HUES48 (cell line): ENCODE measurements around the gene ANKRD11.

ENCODE experiments used
- H3K27ac ChIP-seq: one replicate; pipeline ENCODE4 v1.7.0; 2013; ENCODE audit warnings: low read depth, low read length, inconsistent platforms
- H3K27me3 ChIP-seq: 2 replicates; pipeline ENCODE4 v1.6.1; 2013; ENCODE audit warnings: mild to moderate bottlenecking, low read length; ENCODE audit not compliant: control insufficient read depth, insufficient read depth
- H3K36me3 ChIP-seq: 2 replicates; pipeline ENCODE4 v1.6.1; 2013; ENCODE audit warnings: low read length; ENCODE audit not compliant: control insufficient read depth, insufficient read depth
- H3K4me1 ChIP-seq: 2 replicates; pipeline ENCODE4 v1.6.1; 2013; ENCODE audit warnings: mild to moderate bottlenecking, low read length; ENCODE audit not compliant: control insufficient read depth, insufficient read depth
- H3K4me3 ChIP-seq: 2 replicates; pipeline ENCODE4 v1.5.1; 2013; ENCODE audit warnings: mild to moderate bottlenecking, low read depth, low read length
- H3K9ac ChIP-seq: 2 replicates; pipeline ENCODE4 v1.6.1; 2013; ENCODE audit warnings: mild to moderate bottlenecking, low read depth, low read length, moderate library complexity
- H3K9me3 ChIP-seq: 2 replicates; pipeline ENCODE4 v1.6.1; 2013; ENCODE audit warnings: low read length; ENCODE audit not compliant: control insufficient read depth, insufficient read depth

ANKRD11 gene

GRCh38 chr16:89297910-89298545 is 192.3 kb downstream of the ANKRD11 start:
- Histone ChIP-seq H3K4me3 (no peak overlapping the region), H3K27ac (no peak overlapping the region), H3K9ac (no peak overlapping the region), H3K4me1 (peaks cover 39% of the 10 kb centered on the region), H3K9me3 (no peaks in the 10 kb centered on the region), H3K27me3 (no peaks in the 10 kb centered on the region), H3K36me3 (peaks cover 8% of the 10 kb centered on the region; the same call in 1 of the 2 replicates)

- Histone ChIP-seq H3K9ac (no peak overlapping the region; the same call in 1 of the 2 replicates), H3K27ac (no peak overlapping the region), H3K27me3 (no peaks in the 10 kb centered on the region), H3K4me1 (peaks cover 46% of the 10 kb centered on the region), H3K36me3 (peaks cover 5% of the 10 kb centered on the region; the same call in 1 of the 2 replicates), H3K9me3 (no peaks in the 10 kb centered on the region), H3K4me3 (no peak overlapping the region)
Observed at GRCh38 chr16:89297156-89297874, 193.0 kb downstream of the ANKRD11 start.

DNA sequence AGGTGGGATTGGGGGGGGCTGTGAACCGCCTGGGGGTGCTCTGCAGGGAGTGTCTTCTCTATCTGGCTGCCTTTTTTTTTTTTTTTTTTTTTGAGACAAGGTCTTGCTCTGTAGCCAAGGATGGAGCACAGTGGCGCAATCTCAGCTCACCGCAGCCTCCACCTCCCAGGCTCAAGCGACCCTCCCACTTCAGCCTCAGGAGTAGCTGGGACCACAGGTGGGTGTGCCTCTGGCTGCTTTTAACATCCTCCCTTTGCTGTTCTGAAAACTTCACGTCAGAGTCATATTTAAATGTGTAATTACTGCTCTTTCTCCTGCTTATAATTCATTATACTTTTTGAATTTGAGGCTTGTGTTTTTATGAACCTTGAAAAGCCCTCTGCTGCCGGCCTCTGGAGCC is 194.4 kb downstream of the ANKRD11 start:
- no peak overlapping the region for H3K9ac ChIP-seq
- H3K4me1 ChIP-seq, result peaks cover 59% of the 10 kb centered on the region
- H3K9me3 ChIP-seq, result no peaks in the 10 kb centered on the region
- H3K27ac ChIP-seq, result no peak overlapping the region
- peaks cover 5% of the 10 kb centered on the region; the same call in 1 of the 2 replicates for H3K36me3 ChIP-seq
- H3K27me3 ChIP-seq, result no peaks in the 10 kb centered on the region
- H3K4me3 ChIP-seq, result no peak overlapping the region

- H3K9me3 ChIP-seq, result no peaks in the 10 kb centered on the region
- H3K4me1 ChIP-seq, result peaks cover 64% of the 10 kb centered on the region
- peaks cover 5% of the 10 kb centered on the region; the same call in 1 of the 2 replicates for H3K36me3 ChIP-seq
- no peak overlapping the region for H3K4me3 ChIP-seq
- no peaks in the 10 kb centered on the region for H3K27me3 ChIP-seq
- H3K9ac ChIP-seq, result no peak overlapping the region
- no peak overlapping the region for H3K27ac ChIP-seq
Observed at GRCh38 chr16:89295071-89295900, 195.1 kb downstream of the ANKRD11 start.

DNA sequence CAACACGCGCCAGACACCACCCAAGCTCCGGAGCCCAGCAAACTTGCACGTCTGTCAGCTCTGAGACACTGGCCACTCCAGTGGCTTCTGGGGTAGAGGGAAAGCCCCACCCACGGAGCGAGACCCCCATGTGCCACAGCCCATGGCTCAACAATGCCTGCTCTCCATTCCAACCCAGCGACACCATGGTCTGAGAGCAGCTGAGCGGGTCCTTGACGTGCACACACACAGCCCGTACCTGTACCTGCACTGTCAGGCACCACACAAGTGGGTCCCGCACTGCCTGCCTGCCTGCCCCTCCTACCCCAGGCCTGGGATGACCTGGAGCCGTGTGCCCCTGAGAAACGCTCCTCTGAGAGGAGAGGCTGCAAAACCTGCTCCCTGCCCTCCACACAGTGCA is 195.9 kb downstream of the ANKRD11 start:
- peaks cover 5% of the 10 kb centered on the region; the same call in 1 of the 2 replicates for H3K36me3 ChIP-seq
- no peak overlapping the region for H3K27ac ChIP-seq
- no peaks in the 10 kb centered on the region for H3K9me3 ChIP-seq
- no peaks in the 10 kb centered on the region for H3K27me3 ChIP-seq
- H3K4me3 ChIP-seq, result no peak overlapping the region
- H3K9ac ChIP-seq, result no peak overlapping the region
- H3K4me1 ChIP-seq, result peaks cover 68% of the 10 kb centered on the region

- Histone ChIP-seq H3K27me3 (no peaks in the 10 kb centered on the region), H3K9ac (no peak overlapping the region), H3K36me3 (peaks cover 14% of the 10 kb centered on the region), H3K9me3 (no peaks in the 10 kb centered on the region), H3K27ac (peak overlapping the region; percentile 50), H3K4me1 (peaks cover 73% of the 10 kb centered on the region), H3K4me3 (no peak overlapping the region)
Observed at GRCh38 chr16:89293276-89294143, 196.9 kb downstream of the ANKRD11 start.

- Histone ChIP-seq H3K27ac (peak overlapping the region; percentile 87), H3K4me3 (no peak overlapping the region), H3K9me3 (no peaks in the 10 kb centered on the region), H3K36me3 (peaks cover 23% of the 10 kb centered on the region), H3K9ac (0 out of 2 replicates have a peak overlapping the region, but pooled peaks have one; percentile 40), H3K27me3 (no peaks in the 10 kb centered on the region), H3K4me1 (peaks cover 71% of the 10 kb centered on the region)
Observed at GRCh38 chr16:89292443-89293078, 197.8 kb downstream of the ANKRD11 start.

DNA sequence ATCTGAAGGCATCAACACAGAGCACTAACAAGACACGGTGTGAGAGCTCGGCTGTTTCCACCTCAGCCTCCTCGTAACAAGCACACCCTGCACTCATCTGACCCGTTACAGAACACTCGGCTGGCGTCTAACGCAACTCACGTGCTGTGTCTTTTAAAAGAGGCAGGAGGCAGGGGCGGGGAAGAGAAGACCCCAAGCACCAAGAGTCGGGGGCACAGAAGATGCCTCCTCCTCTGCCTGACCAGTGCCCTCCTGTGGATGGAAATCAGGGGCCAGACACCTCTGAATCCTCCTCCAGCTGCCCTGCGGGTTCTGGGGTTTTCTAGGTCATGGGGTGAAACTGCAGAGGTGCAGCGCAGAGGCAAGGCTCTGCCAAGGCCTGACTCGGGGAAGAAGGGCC is 198.6 kb downstream of the ANKRD11 start:
- H3K36me3 ChIP-seq, result peaks cover 26% of the 10 kb centered on the region
- H3K9ac ChIP-seq, result peak overlapping the region; percentile 40; the same call in 1 of the 2 replicates
- peaks cover 63% of the 10 kb centered on the region for H3K4me1 ChIP-seq
- H3K9me3 ChIP-seq, result no peaks in the 10 kb centered on the region
- no peaks in the 10 kb centered on the region for H3K27me3 ChIP-seq
- H3K4me3 ChIP-seq, result no peak overlapping the region
- peak overlapping the region; percentile 87 for H3K27ac ChIP-seq

- Histone ChIP-seq H3K27ac (peak overlapping the region; percentile 87), H3K4me1 (peaks cover 59% of the 10 kb centered on the region), H3K9me3 (no peaks in the 10 kb centered on the region), H3K4me3 (no peak overlapping the region), H3K36me3 (peaks cover 30% of the 10 kb centered on the region), H3K9ac (peak overlapping the region; percentile 40), H3K27me3 (no peaks in the 10 kb centered on the region)
Observed at GRCh38 chr16:89291363-89291762, 199.0 kb downstream of the ANKRD11 start.

DNA sequence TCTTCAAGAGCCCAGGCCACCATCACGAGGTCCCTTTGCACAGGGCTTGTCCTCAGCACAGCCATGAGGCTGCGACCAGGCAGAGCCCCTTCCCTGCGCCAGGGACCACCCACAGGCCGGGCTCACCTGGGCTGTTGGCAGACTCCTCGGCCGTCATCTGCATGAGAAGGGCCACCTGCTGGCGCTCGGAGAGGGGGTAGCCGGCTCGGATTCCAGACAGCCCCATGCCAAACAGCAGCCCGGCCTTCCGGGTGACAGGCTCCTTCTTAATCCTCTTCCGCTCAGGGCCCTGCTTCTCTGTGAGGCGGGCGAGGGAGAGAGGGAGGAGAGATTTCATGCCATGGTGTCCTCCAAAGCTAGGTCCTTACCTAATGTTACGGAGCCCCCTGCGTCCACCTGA is 199.5 kb downstream of the ANKRD11 start:
- Histone ChIP-seq H3K36me3 (peaks cover 35% of the 10 kb centered on the region), H3K9me3 (no peaks in the 10 kb centered on the region), H3K27ac (peak overlapping the region; percentile 87), H3K4me3 (no peak overlapping the region; the same call in 1 of the 2 replicates), H3K4me1 (peaks cover 55% of the 10 kb centered on the region), H3K9ac (peak overlapping the region; percentile 50), H3K27me3 (no peaks in the 10 kb centered on the region)
